CD4-positive, alpha-beta T cell treated with Interleukin-4 for 1 hour (primary cell): ENCODE measurements around the gene NAAA.
A peak's percentile ranks its signal among the peaks of the same experiment; 100 is the strongest.
"Not testable (repeated sequence)": the region's sequence is repeated elsewhere in the genome, so short reads cannot be mapped to it uniquely, and the experiment has no call there.

Experiments used
- DNase-seq, 2 donors: peaks; one replicate each; pipeline ENCODE4 v3.0.0-alpha.2; 2020 to 2022

The NAAA gene

DNA sequence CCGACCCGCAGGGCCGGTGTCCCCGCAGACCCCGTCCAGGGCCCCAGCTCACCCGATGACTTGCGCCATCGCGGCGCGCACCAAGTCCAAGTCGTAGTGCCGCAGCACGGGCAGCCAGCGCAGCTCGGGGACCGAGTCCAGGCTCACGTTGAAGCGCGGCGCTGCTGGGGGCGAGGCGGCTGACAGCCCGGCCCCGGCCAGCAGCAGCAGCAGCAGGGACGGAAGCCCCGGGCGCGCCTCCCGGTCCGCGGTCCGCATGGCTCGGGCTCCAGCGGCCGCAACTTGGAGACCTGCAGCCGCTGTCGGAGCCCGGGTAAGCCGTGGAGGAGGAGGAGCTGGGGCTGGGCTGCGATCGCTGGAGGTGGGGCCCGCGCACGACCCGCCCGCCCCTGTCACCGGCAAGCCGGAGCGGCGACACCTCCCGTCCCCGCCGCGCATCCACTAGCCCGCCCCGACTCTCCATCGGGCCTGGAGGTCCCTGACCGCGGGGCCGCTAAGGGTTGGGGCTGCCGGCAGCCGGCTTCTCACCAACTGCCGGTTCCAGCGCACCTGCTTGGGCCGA lies at the start of gene NAAA:
TSS of gene NAAA (minus strand) at position 322 of the 562 bp plus-strand sequence. CDS start at position 258, 64 bp downstream.
- peak; percentile 72 to 83 for DNase-seq

DNA sequence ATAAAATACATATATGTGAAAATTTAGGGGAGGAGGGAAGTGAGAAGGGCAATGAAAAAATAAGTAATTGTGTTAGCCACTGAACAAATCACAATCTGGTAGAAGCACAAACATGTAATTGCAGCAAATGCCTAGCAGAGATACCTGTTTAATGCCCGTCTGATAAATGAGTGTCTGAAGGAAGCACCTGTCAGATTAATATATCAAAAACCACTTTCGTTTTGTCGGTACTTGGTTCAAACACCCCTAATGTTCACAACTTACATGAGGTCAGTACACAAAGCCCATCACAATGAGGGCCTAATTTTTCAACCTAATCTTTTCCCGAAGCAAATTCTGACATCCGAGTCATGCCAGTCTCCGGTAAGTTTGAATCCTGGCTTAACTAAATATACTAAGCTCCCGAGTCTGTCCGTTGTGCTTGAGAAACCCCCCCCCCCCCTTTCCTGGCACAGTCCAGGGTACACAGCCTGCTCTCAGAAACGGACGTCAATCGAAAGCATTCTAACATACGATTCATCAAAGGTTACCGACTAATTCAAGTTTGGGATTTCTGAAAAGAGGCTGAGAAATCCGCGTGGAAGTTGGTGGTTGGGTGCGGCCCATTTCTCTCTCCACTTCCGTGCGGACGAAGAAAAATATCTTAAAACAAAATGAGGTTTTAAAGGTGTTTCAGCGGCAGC lies 49.2 kb upstream of the NAAA start:
- DNase-seq = peak in 1 of 2 donors; percentile 11

DNA sequence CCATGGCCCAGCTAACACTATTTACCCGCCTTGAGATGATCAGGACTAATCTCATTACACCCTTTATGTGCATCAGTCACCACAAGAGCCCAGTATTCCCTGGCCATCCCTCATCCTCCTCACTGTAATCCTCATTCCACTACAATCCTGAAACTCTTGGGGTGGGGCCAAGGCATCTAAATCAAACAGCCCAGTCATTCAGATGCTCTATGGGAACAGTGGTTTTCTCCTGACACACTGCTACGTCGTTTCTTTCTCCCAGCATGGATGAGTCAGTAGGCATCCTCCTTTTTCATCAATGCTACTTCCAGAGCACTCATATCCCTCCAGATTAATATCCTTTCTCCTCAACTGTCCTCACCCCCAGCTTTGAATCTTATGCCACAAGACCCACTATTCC lies 44.3 kb upstream of the NAAA start:
- no peak for DNase-seq

DNA sequence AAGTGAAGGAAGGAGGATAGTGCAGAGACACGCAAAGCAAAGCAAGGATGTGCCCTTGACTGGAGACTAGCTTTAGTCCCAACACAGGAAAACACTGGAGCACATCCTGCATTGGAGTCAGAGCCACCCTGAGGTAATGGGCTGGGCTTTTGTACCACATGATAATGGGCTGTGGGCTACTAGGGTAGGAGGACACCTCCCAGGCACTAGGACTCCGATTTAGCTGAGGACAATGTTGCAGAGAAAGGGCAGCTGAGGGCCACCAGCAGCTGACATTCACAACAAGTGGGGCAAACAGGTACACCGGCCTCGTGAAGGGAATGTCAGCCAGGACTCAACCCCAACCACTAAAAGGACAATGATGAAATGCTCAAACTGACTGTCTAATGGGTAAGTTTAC lies 39.8 kb upstream of the NAAA start:
- DNase-seq = no peak

DNA sequence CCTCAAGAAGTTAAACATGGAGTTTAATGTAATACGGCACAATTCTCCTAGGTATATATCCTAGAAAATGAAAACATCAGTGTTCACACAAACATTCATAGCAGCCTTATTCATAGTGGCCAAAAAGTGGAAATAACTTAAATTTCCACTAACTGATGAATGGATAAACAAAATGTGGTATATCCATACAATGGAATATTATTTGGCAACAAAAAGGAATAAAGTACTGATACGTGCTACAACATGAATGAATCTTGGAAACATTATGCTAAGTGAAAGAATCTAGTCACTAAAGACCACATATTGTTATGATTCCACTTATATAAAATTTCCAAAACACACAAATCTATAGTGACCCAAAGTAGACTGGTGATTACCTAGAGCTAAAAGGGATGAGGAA lies 35.4 kb upstream of the NAAA start:
- no peak for DNase-seq

DNA sequence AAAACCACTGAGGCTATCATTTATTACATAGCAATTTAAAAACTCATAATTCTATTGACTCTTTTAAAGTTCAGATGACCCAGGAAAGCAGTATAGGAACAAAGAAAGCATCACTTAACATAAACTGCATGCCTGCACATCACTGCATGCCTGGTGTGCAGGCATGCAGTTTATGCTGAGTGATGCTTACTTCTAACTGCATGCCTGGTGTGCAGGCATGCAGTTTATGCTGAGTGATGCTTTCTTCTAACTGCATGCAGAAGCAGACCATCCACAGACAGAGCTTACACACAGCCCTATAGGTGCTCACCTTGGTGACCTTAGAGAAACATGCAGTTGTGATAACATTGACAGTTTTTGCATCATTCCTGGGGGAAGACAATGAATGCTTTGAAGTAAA lies 33.0 kb upstream of the NAAA start:
- no peak for DNase-seq

DNA sequence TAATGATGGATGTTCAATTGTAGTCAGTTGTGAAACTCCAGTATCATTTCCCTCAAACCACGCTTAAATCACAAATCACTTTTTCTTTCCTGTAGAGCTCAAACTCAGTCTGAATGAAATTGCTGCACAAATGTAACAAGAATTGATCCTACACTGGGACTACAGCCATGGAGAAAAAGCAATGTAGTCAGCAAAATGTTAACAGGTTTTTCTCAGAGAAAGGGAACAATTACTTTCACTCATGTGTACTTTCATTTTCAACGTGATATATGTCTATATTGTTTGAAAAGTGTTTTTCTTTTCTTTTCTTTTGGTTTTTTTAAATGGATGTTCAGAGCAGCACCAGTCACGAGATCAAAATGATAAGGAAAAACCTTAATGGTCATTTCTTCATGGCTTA lies 27.3 kb upstream of the NAAA start:
- no peak for DNase-seq

DNA sequence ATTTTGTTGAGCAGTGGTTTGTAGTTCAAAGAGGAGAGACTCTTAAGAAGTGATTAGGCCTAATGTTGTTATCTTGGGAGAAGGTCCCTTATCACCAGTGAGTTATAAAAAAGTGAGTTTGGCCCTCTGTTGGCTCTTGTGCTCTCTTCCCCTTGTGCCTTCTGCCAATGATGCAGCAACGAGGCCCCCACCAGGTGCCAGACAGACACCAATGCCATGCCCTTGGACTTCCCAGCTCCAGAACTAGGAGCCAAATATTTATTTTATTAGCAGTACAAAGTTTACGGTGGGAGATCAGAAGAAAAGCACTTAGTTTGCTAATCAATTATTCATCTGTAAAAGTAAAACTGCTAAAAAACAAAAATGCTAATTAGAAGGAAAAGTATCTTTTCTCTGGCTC lies 22.7 kb upstream of the NAAA start:
- DNase-seq = no peak

DNA sequence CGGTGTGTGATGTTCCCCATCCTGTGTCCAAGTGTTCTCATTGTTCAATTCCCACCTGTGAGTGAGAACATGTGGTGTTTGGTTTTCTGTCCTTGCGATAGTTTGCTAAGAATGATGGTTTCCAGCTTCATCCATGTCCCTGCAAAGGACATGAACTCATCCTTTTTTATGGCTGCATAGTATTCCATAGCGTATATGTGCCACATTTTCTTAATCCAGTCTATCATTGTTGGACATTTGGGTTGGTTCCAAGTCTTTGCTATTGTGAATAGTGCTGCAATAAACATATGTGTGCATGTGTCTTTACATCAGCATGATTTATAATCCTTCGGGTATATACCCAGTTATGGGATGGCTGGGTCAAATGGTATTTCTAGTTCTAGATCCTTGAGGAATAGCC lies 21.3 kb upstream of the NAAA start:
- not testable (repeated sequence) for DNase-seq

DNA sequence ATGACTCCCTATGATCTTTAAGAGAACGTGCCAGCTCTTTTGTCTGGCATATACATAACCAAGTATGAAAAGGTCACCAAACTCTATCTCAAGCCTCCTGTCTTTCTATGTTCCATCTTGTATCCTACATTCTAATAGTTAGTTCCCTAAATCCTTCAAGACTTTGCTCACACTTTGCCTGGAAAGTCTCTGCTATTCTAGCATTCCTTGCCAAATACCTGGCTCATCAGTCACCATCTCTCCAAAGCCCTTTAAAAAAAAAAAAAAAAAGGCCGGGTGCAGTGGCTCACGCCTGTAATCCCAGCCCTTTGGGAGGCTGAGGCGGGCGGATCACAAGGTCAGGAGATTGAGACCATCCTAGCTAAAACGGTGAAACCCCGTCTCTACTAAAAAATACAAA lies 17.7 kb upstream of the NAAA start:
- DNase-seq = not testable (repeated sequence)

DNA sequence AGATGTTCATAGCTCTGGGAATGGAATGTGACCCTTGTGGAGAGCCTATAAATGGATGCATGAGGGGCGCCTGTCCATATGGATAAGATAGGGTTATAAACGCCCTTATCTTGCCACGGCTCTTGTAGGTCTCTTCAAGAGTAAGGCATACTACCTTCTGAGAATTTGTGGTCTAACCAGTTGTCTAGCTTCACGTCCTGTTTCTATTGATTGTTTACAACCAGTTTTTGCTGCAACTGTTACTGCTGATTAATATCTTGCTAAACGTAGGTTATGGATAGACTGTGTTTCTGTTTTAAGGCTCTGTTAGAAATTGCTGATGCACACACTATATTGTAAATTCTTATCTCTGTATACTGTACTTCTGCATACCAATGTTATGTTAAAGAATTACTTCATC lies 14.0 kb upstream of the NAAA start:
- not testable (repeated sequence) for DNase-seq

DNA sequence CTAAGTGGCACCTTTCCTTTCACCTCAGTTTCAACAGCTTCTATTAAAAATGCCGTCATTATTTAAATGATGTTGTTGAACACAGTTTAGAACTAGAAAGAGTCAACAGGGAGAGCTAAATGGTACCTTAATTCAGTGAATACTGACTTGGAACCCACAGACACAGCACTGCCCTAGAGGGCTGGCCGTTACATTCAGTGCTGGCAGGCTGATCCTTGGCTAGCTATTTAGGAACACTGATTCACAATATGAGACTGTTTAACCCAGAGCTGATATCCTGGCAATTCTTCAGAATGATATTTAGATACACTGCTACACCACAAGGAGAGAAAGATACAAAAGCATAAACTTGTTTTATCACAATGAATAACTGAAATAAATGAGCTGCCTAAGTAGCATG lies 12.7 kb upstream of the NAAA start:
- no peak for DNase-seq

DNA sequence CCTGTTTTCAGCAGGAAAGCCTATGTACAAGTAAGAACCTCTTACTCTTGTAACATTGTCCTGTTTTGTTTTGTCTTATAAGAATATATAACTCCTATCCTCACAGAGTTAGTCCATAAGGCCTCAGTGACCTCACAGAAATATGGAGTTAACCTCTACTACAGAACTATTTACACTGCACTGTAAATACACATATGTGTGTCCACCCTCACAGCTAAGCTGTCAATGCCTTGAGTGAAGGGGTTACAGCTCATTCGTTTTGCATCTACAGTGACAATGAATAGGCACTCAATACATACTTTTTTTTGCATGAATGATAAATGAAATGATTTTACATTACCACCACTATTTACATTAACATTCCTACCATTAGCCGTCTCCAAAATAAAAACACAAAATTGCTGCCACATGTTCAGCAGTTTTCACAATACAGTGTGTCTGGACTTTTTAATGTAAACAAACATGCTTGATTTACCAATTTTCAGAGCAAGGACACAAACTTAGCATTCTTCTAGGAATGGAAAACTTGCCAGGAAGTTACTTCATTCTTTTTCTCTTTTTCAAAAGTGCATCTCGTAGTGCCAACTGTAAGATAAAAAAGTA lies 9.5 kb upstream of the NAAA start:
- no peak for DNase-seq

DNA sequence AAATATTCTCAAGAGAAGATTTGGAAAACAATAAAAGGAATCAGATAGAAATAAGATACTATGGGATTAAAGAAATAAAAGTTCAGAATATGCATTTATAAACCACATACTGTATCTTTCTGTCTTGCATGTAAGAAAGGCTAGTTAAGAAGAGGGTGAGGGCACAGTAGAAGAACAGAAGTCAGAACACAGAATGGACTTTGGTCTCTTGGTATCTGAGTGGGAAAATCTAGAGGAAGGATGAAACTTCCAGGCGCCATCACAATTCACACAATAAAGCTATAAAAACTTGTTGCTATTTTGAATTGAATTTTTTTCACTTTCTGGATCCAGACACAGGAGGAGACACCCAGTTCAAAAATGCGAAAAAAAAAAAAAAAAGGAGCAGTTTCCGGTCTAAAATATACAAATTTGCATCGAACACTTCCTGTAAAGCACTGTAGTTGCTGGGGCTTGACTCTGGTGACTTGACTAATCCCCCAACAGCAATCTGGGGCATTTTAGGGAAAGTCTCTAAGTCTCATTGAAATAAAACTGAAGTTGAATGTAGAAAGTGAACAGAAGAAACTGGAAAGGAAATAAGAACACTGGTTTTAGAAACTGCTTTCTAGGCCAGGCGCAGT lies 8.1 kb upstream of the NAAA start:
- DNase-seq = no peak

DNA sequence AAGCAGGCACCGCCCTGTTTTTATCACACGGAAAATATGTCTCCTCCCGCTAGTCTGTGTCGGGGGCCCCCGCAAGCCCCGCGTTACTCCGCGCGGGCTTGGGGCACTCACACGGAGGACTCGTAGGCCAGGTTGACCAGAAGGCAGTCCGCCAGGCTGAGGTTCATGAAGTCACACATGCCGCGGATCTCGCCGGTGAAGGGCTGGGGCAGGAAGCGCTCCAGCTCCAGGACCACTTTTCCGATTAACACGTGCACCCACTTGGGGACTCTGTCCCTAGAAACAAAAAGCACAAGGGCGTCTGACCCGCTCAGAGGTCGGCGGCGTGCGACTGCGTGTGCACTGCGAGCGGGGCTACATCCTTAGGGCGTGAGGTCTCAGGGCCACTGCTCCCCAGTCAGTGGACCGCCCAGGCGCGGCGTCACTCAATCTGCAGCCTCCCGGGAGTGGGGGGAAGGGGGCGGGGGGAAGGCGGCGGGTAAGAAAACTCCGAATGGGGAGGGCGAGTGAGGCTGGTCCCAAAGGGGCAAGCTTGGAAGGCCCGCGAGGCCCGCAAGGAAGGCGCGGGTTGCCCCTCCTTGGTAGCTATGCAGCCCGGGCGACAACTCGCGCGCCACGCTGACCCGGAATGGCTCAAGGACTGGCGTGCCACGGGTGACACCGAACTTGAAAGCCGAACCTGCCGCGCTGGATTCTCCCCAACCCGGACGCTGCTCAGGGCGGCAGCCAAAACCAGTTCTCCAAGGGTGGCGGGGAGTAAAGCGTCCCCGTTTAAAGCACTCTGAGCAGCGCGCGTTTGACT lies 722 bp downstream of the NAAA start:
- DNase-seq = peak; percentile 67 to 80

DNA sequence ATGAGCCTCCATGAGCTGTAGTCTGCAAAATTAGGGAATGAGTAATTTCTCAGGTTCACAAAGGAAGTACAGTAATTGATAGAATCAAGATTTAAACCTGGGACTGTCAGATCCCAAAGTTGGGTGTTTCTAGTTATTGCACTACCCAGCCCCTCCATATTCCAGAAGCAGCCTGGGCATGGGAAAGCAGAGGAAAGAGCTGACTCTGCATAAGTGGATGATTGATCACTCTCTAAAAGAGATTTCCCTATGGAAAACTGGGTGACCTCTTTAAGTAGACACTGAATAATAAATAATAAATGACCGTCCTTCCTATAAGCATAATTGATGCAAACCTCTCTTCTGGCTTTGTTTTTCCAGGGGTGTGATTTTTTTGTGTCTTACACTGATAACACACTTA lies 5.2 kb downstream of the NAAA start:
- no peak for DNase-seq

DNA sequence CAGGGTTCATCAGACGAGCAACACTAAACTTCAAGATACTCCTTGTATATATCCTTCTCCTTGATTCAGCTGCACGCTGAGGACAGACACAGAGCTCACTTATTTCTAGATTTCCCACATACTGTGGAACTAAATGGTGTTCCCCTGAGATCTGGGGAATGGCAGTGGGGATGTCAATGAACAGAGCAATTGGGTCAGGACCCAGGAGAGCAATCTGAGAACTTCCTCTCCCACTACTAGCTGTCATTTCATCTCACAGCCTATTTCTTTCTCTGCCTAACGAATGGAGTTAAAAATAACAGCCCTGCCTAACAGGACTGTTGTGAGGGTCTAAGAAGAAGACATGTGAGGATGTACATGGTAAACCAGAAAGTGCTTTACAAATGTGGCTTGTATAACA lies 10.7 kb downstream of the NAAA start:
- DNase-seq = no peak

DNA sequence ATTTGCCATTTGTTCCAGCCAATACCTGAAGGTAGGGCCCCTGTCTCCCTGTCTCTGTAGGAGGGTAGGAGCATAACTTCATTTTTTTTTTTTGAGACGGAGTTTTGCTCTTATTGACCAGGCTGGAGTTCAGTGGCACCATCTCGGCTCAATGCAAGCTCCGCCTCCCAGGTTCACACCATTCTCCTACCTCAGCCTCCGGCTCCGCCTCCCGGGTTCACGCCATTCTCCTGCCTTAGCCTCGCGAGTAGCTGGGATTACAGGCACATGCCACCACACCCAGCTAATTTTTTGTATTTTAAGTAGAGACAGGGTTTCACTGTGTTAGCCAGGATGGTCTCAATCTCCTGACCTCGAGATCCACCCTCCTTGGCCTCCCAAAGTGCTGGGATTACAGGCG lies 15.9 kb downstream of the NAAA start:
- DNase-seq = not testable (repeated sequence)

DNA sequence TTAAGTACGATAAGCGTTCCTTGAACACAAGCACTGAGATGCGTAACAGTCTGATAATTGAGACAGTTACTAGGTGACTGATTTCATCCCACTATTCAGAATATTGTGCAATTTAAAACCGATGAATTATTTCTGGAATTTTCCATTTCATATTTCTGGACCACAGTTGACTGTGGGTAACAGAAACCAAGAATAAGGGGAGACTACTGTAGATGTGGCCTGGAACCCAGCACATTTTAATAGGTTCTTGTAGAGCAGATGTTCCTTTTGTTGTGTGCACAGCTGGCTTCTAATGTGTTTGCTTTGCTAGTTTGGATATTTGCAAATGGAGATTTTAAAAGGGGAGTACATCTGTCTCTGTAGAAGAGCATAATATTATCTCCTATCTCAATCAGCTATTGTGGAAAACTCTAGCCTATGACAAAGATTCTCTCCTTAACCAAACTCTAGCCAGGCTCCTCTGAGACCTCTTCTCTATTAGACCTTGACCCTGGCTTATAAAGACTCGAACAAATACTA lies 16.4 kb downstream of the NAAA start:
- no peak for DNase-seq

DNA sequence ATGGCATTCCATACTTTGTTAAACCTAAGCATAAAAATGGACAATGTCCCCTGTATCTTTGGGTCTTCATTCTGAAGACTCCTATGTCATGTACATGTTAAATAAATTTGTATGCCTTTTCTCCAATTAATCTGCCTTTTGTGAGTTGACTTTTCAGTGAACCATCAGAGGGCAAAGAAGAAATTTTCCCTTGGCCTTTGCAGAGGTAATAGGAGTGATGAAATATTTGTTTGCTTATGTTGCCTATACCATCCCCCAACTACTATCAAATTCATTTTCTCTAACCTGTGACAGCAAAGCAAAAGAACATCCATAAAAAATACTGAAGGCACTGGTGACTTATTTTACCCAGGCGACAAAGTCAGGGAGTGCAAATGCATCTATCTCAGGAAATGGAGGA lies 18.2 kb downstream of the NAAA start:
- DNase-seq = no peak

DNA sequence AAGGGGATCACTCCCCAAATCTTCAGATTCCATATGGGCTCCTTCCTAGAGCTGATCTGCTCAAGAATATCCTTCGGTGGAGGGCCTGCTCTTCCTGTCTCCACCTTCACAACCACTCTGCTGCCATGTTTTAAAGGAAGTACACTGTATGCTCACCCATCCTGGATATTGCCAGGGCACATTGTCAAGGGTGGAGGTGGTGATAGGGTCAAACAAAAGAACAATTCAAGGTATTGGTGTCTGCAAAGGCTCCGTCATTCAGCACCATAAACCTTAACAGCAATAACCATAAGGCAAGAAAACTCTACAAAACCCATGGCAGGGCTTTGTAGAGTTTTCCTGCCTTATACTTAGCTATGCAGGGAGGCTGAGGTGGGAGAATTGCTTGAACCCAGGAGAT lies 18.9 kb downstream of the NAAA start:
- no peak for DNase-seq

DNA sequence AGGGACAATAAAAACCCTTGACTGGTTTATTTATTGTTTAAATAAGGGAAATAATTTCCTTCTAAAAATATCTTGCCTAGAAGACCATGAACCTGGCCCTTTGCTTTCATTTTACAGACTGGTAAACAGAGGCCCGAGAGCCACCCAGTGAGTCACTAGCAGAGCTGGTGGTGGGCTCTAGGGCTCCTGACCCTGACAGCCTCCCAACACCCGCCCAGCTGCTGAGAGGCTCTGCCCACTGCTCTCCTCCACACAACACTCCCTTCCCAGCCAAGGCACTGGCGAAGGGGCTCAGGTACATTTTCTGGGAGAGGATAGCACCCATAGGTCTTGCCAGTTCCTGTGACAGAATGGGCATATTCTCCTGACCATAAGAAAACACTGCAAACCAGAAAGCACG lies 20.5 kb downstream of the NAAA start:
- no peak for DNase-seq

DNA sequence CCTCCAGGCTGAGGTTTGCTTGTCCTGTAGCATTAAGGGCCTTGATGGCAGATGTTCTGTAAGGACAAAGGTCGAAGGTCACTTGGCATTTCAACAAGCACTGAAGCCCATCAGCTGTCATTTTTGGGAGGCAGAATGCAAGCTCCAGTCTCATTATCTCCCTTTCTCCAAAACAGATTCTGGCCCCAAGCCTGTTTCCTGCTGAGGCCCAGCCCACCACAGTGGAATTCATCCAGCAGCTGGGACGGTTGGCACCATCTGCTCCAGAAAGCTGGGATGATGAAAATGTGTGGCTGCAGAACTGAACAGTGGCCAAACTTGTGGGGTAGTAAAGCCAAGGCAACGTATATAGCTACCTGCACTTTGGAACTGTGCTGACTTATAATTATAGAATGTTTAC lies 20.9 kb downstream of the NAAA start:
- DNase-seq = no peak
